NB4 (cell line): ENCODE results near the gene FILIP1L.

Source experiments
- DNase-seq: peaks from one replicate; pipeline ENCODE4 v3.0.0; 2010; ENCODE audit warnings: low read depth
- H3K4me3 ChIP-seq: one replicate; pipeline ENCODE4 v1.5.1; 2011; ENCODE audit warnings: mild to moderate bottlenecking, low read depth, low read length, moderate library complexity
- CTCF ChIP-seq: IDR thresholded peaks from one replicate; pipeline ENCODE4 v1.5.1; 2012; ENCODE audit warnings: low read depth, low read length
- MAX ChIP-seq: IDR thresholded peaks from 2 replicates; pipeline ENCODE4 v1.6.1; 2011; ENCODE audit warnings: low read depth, low read length
- MYC ChIP-seq: IDR thresholded peaks from 2 replicates; pipeline ENCODE4 v1.6.1; 2011; ENCODE audit warnings: low read depth, low read length
- POLR2A ChIP-seq: IDR thresholded peaks from 2 replicates; pipeline ENCODE4 v1.6.1; 2011; ENCODE audit warnings: mild to moderate bottlenecking; ENCODE audit not compliant: insufficient read length; ENCODE audit errors: extremely low read depth

The FILIP1L gene

DNA sequence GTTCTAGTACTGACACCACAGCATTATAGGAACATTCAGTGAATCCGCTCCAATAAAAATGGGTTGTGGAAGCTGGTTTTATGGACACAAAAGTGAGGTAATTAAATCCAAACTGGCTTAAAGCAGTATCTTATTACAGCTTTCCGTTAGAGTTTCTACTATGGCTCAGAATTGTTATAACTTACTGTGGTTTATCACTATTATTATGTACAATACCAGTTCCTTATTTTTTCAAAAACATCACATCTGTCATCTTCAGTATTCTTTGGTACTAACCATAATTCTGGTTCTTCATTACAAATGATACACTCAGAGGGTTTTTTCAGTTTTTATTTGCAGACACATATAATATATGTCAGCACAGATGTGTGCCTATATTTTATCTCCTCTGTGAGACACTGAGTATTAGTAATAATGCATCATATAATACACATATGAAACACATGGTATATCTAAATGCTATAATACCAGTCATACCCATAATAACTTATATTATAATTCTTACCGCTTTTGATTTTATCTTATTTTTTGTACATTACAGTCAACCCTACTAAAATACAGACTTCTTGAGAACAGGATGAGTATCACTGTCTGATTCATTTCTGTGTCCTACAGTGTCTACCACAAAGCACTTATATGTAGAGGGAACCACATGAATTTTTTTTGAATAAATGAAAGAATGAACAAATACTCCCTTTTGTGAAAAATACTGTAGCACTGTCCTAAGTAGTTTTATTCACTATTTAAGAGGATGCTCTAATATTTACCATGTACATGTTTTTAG lies 257.7 kb downstream of the FILIP1L start:
- no peak for DNase-seq
- TF ChIP-seq POLR2A: no peak
- TF ChIP-seq MYC: no peak
- no peak for TF ChIP-seq CTCF
- no peak for TF ChIP-seq MAX
- H3K4me3 ChIP-seq: no peak overlapping the region

- no peak overlapping the region for H3K4me3 ChIP-seq
- DNase-seq: no peak
- no peak for TF ChIP-seq MYC
- TF ChIP-seq POLR2A: no peak
- no peak for TF ChIP-seq MAX
- TF ChIP-seq CTCF: no peak
Observed at GRCh38 chr3:99855900-99856299, 258.4 kb downstream of the FILIP1L start.

- TF ChIP-seq POLR2A (no peak), CTCF (no peak), MAX (no peak), MYC (no peak)
- no peak for DNase-seq
- H3K4me3 ChIP-seq: no peak overlapping the region
Observed at GRCh38 chr3:99854756-99855298, 259.5 kb downstream of the FILIP1L start.

DNA sequence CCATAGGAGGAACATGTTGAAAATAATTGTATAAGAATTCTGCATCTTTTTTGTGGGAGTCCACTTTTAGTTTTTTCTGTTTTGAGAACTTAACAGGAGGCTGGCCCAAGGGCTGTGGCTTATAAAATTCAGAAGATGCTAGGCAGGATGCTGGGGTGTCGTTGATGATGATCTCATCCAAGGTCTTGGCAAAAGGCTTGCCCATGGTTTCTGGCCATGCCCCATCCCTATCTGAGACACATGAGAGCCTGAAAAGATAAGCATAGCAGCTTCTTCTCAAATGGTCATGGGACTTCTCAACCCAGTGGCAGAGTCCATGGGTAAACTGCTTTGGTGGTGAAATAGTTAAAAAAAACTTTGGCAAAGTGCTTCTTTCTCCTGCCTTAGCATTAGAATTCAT lies 261.4 kb downstream of the FILIP1L start:
- DNase-seq: no peak
- H3K4me3 ChIP-seq: no peak overlapping the region
- no peak for TF ChIP-seq MYC
- TF ChIP-seq CTCF: no peak
- TF ChIP-seq POLR2A: no peak
- no peak for TF ChIP-seq MAX

GRCh38 chr3:99851955-99852354 lies 262.3 kb downstream of the FILIP1L start:
- no peak overlapping the region for H3K4me3 ChIP-seq
- TF ChIP-seq MYC (no peak), CTCF (no peak), POLR2A (no peak), MAX (no peak)
- DNase-seq: no peak
